ENCODE results near the gene SLC41A1. TPM values are rescaled to one million over a fixed set of nuclear protein-coding genes. Genes with fewer than 3 reads are reported as not detected.

Gene SLC41A1
- total RNA-seq, 1 experiment from 2014 or later: 33.3 TPM

- ATAC-seq: no peak
- TF ChIP-seq REST (IDR thresholded peaks at IDR 0.05; ENCODE audit: insufficient read depth in 1 of 2, low read depth in 2 of 2, low read length in 1 of 2): no peak
- no peak for TF ChIP-seq TCF7L2 (IDR thresholded peaks at IDR 0.05; ENCODE audit: low read depth, low read length)
- TF ChIP-seq SIN3A (IDR thresholded peaks at IDR 0.05; ENCODE audit: borderline replicate concordance, insufficient read depth, low read depth, low read length): no peak
- TF ChIP-seq POLR2AphosphoS5 (IDR thresholded peaks at IDR 0.05; ENCODE audit: low read depth, low read length): no peak
- no peak for TF ChIP-seq CTCF (IDR thresholded peaks at IDR 0.05)
- in situ Hi-C loops (cut with HindIII; ENCODE audit: low pct_unique_long_range_greater_than_20kb, low sequenced_read_pairs): no loop called here
- Histone ChIP-seq H3K4me3 (ENCODE audit: low read depth in 2 of 2, low read length in 2 of 2) (no peak overlapping the region), H3K36me3 (ENCODE audit: control insufficient read depth, insufficient read depth, low read length) (no peaks in the 10 kb centered on the region), H3K27ac (ENCODE audit: low read length) (no peak overlapping the region), H3K9me3 (ENCODE audit: control insufficient read depth, insufficient read depth, low read depth, low read length) (no peaks in the 10 kb centered on the region), H3K4me1 (ENCODE audit: control insufficient read depth, insufficient read depth, low read length) (no peaks in the 10 kb centered on the region; the same call in 1 of the 2 replicates), H3K27me3 (ENCODE audit: control insufficient read depth, insufficient read depth, low read length) (no peaks in the 10 kb centered on the region)
- no TSS peak for BruUV-seq (replicated peaks)
- CTCF ChIA-PET: no interaction called here
- POLR2A ChIA-PET: no interaction called here
- no peak for DNase-seq (ENCODE audit: low read depth, low spot score)
- intact Hi-C loops (cut with micrococcal nuclease; ENCODE audit: unreplicated experiment): no loop called here
Measured at GRCh38 chr1:205785446-205785845, 27.6 kb downstream of the SLC41A1 start.

GRCh38 chr1:205783904-205784303 is 29.1 kb downstream of the SLC41A1 start:
- ATAC-seq (peak; percentile 30; the same call in 1 of the 2 replicates), DNase-seq (ENCODE audit: low read depth, low spot score) (no peak)
- Histone ChIP-seq H3K27ac (ENCODE audit: low read length) (no peak overlapping the region), H3K9me3 (ENCODE audit: control insufficient read depth, insufficient read depth, low read depth, low read length) (no peaks in the 10 kb centered on the region), H3K4me1 (ENCODE audit: control insufficient read depth, insufficient read depth, low read length) (no peaks in the 10 kb centered on the region; the same call in 1 of the 2 replicates), H3K4me3 (ENCODE audit: low read depth in 2 of 2, low read length in 2 of 2) (no peak overlapping the region), H3K27me3 (ENCODE audit: control insufficient read depth, insufficient read depth, low read length) (no peaks in the 10 kb centered on the region), H3K36me3 (ENCODE audit: control insufficient read depth, insufficient read depth, low read length) (no peaks in the 10 kb centered on the region)
- no TSS peak for BruUV-seq (replicated peaks)
- POLR2A ChIA-PET: no interaction called here
- TF ChIP-seq TCF7L2 (IDR thresholded peaks at IDR 0.05; ENCODE audit: low read depth, low read length): no peak
- TF ChIP-seq SIN3A (IDR thresholded peaks at IDR 0.05; ENCODE audit: borderline replicate concordance, insufficient read depth, low read depth, low read length): no peak
- TF ChIP-seq CTCF (IDR thresholded peaks at IDR 0.05): no peak
- no peak for TF ChIP-seq POLR2AphosphoS5 (IDR thresholded peaks at IDR 0.05; ENCODE audit: low read depth, low read length)
- no peak for TF ChIP-seq REST (IDR thresholded peaks at IDR 0.05; ENCODE audit: insufficient read depth in 1 of 2, low read depth in 2 of 2, low read length in 1 of 2)
- intact Hi-C loops (cut with micrococcal nuclease; ENCODE audit: unreplicated experiment): no loop called here
- CTCF ChIA-PET: no interaction called here
- in situ Hi-C loops (cut with HindIII; ENCODE audit: low pct_unique_long_range_greater_than_20kb, low sequenced_read_pairs): no loop called here

Data from Panc1 (cell line).